Measurements from ENCODE around the gene TMX3.

Gene TMX3

DNA sequence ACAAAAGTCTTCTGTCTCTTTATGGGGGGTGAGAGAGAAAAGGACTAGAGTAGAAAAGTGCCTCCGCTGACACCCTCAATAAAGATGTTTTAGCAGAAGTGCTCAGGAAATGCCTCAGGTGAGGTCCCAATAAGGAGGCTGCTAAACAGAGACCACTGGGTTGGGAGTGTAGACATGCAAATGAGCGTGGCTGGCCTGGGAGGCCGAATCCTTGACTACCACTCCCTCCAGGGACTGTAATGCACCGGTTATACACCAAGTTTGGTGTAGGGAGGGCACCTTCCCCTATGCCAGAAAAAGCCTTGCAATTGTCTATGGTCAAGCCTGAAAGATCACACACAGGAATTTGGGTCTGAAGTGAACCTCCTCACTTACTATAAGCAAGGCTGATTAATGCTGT lies 1.8 kb downstream of the TMX3 start:
- no peak for DNase-seq (ENCODE audit: low read depth in 2 of 2, low spot score in 1 of 2)

DNA sequence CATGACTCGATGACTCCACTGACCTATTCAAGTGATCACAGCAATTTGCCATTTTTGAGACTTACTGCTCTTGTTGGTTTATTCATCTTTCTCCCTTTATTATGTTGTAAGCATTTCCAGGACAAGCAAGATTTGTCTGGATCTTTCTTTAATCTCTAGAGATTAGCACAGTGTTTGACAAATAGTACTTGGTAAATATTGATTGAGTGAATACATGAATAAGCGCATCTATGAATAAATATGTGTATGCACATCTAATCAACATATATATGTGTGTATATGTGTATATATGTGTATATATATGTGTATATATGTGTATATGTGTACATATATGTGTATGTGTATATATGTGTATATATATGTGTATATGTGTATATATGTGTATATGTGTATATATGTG lies 7.3 kb downstream of the TMX3 start:
- DNase-seq (ENCODE audit: low read depth in 2 of 2, low spot score in 1 of 2): no peak

DNA sequence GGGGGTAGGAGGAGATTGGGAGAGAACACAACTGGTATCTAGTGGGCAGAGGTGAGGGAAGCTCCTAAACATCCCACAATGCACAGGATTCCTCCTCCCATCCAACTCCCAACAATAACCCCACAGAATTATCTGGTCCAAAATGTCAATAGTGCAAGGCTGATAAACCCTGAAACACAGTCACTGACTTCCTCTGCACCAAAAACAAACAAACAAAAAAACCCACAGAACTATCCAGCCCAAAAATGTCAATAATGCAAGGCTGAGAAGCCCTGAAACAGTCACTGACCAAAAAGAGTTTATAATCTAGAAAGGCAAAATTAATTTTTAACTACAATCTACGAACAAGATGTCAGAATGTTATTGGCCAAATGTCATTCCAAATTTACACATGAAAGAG lies 9.8 kb downstream of the TMX3 start:
- DNase-seq (ENCODE audit: low read depth in 2 of 2, low spot score in 1 of 2): no peak

DNA sequence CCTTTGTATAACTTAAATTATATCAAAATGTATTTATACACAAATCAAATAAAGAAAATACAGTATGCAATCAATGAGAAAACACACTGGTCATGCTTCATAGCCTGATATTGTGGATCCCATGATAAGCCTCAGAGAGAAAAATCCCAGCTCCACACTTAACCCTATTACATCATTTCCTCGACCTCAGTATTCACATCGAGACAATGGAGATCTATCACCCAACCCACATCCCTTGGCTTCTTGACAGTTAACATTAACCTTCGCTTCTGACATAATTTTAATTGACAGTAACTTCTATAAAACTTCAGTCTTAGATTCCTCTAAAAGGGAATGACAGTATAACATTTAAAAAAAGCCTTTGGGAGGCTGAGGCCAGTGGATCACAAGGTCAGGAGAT lies 11.6 kb downstream of the TMX3 start:
- DNase-seq (ENCODE audit: low read depth in 2 of 2, low spot score in 1 of 2): no peak

DNA sequence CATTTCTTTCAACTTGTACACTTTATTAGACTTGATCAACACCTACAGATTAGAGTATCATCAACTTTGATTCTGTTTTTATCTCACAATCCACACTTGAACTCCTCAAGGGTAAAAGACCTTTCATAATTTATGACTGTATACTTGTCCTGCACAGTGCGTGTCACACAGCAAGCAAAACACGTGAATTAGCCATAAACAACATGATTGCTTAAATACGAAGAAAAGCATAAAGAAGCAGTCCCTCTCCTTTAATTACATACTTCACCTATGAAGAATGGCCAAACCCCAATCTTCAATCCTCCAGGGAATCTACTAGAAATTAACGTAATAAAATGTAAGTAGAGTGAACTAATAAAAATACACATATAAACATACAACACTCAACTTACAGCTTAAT lies 13.6 kb downstream of the TMX3 start:
- no peak for DNase-seq (ENCODE audit: low read depth in 2 of 2, low spot score in 1 of 2)

DNA sequence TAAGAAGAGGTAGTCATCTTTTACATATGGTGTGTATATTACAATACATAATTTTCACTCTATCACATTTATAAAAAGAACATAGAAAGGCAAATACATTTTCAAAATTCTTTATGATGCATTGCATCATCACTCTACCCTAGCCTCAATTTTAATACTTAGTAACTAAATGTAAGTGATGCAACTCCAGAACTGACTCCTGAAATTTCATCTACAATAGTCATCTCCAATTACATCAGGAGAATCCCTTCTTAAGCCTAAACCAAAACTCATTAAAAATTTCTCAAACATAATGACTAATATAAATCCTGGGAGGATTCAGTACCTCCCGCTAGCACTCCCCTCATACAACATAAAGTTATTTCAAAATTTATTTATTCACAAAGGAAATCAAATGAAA lies 15.9 kb downstream of the TMX3 start:
- DNase-seq (ENCODE audit: low read depth in 2 of 2, low spot score in 1 of 2): no peak

DNA sequence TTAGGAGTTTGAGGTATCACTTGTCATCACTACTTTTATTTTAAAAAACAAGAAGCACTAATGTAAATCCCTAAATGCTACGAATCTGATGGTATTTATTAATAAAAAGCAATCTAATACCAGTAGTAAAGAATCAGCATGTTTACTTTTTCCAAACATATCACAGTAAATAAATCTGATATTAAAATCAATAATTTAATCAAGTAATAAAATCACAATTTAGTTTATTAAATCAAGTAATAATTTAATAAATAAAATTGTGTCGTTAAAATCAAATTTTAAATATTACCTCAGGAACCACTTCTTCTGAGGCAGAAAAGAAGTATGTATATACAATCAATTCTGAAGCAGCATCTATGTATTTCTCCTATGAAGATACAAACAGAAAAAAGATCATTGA lies 18.0 kb downstream of the TMX3 start:
- DNase-seq (ENCODE audit: low read depth in 2 of 2, low spot score in 1 of 2): no peak

DNA sequence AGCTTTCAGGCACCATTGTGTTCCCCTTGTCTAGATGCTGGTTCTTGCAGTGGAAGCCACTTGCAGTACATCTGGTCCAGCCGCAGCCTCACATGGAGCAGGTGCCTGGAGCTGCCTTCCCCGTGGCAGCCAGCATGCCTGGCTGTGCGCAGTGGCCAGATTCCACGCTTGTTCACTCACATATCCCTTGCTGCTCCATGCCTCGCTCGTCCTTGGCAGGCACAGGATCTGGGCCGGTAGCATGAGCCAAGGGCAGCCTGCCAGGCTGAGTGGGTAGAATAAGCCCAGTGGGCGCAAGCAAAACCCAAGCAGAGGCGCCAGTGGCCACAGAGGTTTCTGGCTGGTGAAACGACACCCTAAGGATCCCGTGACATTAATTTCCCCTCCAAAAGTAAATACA lies 20.6 kb downstream of the TMX3 start:
- DNase-seq (ENCODE audit: low read depth in 2 of 2, low spot score in 1 of 2): no peak

DNA sequence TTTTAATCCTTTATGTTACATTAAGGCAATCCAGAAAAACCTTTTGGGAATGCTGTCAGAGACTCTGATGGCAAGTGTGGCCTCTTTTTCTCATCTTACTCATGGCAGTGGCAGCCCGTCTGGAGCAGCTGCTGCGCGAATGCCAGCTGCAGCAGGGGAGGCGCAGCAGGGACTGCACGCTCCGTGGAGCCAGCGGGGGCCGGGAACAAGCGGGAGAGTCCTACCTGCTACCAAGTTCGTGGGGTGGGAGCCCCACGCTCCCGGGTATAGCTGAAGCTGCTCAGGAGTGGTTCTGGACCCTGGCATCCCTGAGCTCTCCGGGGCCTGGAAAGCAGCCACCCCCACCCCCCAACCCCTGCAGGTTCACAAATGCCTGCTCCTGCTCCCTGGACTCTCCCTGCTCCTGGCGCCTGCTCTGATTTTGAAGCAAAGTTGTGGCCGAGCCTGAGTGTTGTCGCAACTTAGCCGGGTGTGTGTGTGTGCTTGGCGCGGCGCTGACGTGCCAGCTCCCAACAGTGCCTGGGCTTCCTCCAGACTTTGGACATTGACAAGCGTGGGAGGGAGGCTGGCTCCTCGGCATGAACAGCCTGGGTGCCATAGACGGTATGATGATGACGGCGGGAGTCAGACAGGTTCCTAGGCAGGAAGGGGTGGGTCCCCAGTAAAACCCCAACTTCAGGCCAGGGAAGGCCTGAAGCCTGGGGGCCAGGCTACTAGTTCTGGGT lies 21.7 kb downstream of the TMX3 start:
- DNase-seq (ENCODE audit: low read depth in 2 of 2, low spot score in 1 of 2): no peak

DNA sequence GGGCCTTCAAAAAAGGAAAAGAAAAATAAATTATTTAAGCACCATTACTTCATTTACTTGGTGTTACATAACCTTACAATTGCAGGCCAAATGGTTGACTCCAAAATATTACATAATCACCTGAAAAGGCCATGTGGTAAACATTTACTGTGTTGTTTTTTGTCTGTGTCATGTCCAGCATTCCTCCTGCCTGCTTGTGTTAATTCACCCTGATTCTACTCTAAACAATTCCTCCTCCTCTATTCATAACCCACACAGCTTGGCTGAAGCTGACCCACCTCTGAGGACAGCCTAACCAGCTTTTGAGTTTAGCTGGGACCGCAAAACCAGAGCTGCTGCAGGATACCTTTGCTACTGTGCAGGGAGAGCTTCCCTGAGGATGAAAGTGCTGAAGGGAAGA lies 35.4 kb downstream of the TMX3 start:
- DNase-seq (ENCODE audit: low read depth in 2 of 2, low spot score in 1 of 2): no peak

DNA sequence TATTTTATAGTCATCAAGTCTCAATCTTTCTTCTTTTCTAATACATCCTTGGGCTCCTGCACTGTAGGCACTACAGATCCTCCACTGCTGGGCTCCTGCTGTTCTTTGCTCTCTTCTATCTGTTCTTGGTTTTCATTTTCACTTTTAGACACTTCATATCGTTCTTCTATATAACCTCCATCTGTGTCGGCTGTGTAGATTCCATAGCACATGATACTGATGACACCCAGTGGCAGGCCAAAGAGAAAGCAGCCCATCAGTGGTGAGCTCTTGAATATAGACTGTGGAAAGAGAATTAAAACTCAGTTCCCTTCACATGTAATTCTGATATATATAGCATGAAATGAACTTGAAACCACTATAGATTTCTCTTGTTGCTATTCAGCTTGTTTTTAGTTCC lies 38.0 kb downstream of the TMX3 start:
- DNase-seq (ENCODE audit: low read depth in 2 of 2, low spot score in 1 of 2): no peak

DNA sequence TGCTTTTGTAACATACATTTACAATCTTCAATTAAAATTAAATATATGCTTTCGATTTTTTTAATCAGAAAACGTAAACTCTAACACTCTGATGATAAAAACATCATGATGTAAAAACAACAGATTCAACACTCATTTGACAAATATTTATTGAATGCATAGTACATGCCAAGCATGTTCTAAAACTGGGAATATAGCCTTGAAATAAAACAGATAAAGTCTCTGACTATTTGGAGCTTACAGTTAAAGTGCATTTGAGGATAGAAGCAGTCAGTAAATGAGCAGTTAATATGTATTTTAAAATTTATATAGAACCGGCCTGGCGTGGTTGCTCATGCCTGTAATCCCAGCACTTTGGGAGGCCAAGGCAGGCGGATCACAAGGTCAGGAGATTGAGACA lies 47.8 kb downstream of the TMX3 start:
- no peak for DNase-seq (ENCODE audit: low read depth in 2 of 2, low spot score in 1 of 2)

DNA sequence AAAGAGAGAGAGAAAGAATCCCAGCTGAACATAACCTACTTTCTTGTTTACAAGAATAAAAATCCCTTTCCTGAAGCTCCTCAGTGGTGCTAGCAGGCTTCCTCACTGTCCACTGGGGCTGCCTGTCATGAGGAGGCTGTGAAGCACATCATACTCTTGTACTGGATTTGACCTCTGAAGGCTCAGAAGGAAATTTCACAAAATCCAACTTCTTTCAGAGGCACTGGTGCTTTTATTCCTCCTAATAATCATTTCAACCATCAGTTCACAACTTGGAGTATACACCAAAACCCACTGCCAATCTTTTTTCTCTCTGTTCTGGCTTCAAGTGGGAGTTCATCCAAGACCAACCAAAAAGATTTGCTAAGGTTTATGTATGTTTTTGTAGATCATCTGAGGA lies 48.5 kb downstream of the TMX3 start:
- DNase-seq (ENCODE audit: low read depth in 2 of 2, low spot score in 1 of 2): no peak

DNA sequence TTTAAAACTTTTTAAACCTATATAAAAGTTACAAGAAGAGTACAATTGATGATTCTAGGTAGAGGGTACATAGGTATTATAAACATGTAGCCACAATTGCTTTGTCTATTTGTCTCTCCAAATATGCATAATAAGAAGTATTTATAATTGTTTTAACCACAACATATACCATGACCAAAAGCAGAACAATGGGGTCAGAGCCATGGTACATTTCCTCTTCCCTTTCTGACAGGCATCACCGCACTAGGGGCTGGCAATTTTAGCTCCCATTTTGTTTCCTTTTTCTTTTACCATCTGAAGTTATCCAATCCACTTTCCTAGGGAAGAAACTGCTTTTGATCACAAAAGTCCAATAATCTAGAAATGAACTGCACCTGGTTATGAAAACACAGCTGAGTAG lies 49.3 kb downstream of the TMX3 start:
- no peak for DNase-seq (ENCODE audit: low read depth in 2 of 2, low spot score in 1 of 2)

DNA sequence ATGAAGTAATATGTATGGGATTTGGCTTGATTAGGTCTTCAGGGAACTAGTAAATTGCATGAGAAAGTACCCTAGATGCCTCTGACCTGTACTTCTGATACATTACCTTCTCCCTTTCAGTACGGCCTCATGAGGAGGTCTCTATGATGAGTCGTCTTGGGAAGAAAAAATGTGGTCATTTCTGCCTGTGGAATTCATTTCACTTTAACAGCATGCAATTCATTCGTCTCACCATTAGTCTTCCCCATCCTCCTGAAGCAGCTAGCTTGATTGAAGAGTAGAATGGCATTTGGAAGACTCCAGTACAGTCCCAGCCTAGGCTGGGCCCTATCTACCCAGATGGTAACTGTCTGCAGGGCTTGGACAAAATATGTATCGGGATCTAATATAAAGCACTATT lies 52.2 kb downstream of the TMX3 start:
- DNase-seq (ENCODE audit: low read depth in 2 of 2, low spot score in 1 of 2): no peak

DNA sequence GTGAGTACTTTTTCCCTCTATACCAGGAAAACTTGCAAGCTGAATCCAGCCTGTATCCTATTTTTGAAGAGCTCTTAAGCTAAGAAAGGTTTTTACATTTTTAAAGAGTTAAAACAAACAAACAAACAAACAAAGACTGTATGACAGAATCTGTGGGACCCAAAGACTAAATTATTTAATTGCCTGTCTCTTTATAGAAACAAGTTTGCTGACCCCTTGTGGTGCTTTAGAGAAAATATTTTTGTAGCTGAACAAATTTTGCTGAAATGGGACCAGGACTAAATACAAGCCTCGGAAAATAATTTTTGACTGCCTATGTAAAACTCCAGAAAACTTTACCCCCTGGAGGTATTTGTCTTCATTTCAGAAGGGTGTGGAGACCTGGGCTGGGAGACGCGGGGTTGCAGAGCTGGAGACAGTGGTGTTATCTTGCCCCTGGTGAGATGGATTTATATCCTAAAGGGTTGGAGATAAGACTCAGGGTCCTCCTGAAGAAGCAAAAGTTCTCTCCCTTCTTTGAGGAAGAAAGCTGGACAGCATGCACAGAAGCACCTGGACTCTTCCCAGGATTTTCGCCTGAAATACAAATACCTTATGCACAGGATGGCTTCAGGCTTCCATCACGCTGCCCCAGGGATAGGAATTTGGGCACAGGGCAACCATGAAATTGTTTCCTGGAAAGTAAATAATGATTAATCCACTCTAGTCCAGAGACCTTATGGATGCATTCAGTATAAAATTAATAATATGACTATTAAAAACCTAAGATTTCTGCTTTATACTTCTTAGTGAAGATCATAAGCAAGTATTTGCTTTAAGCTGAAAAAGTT lies 54.3 kb downstream of the TMX3 start:
- DNase-seq (ENCODE audit: low read depth in 2 of 2, low spot score in 1 of 2): no peak

DNA sequence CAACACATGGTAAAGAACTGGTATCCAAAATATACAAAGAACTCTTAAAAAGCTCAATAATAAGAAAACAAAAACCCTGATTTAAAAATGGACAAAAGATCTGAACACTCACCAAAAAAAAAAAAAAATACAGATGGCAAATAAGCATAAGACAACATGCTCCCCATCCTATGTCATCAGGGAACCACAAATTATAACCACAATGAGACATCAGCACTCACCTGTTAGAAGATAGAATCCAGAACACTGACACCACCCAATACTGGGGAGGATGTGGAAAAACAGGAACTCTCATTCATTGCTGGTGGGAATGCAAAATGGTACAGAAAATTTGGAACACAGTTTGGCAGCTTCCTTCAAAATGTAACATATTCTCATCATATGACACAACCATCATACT lies 66.7 kb downstream of the TMX3 start:
- DNase-seq (ENCODE audit: low read depth in 2 of 2, low spot score in 1 of 2): no peak

DNA sequence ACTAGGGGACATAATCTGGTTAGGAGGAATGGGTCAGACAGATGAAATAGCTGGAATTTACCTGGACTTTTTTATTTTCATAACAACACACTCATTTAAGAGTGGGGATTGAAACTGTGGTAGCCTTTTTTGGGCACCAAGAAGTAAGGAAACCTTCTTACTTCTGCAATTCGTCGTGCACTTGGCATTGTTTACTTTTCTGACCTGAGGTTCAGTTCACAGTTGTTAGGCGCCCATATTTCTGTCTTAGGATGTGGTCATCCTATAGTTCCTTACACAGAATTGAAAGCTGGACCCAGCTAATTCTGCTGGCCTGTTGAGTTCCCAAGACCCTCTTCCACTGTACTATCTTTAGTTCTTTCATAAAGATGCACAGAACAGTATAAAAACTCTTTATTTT lies 72.9 kb downstream of the TMX3 start:
- DNase-seq (ENCODE audit: low read depth in 2 of 2, low spot score in 1 of 2): no peak

DNA sequence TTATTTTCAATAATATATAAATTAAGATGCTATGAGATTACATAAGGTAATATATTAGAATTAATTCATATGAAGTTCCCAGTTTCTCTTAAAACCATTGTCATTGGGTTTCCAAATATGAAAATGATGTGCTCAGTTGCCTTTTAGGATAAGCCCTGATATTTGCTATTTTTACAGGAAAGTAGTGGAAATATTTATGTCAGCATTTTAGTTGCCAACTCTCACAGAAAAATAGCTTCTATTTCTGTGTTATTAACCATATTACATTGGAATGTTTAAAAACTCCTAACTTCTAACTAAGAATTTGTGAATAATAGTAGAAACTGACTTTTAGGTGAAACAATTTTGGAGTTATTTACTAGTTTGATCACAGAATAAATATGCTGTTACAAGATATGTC lies 74.0 kb downstream of the TMX3 start:
- DNase-seq (ENCODE audit: low read depth in 2 of 2, low spot score in 1 of 2): no peak

DNA sequence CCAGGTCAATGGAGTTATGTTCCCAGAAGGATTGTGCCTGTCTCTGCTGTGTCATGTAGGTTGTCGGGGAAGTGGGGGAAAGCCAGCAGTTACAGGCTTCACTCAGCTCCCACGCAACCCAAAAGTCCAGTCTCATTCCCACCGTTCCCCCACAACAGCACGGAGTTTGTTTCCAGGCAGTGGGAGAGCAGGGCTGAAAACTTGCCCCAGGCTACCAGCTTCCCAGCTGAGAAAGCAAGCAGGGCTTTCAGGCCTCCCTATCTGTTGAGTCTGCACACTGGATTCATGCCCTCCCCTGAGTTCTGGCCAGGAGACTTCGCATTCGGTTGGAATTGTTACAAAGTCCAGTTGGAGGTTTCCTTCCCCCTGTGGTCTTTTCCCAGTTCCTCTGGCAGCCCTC lies 76.3 kb downstream of the TMX3 start:
- no peak for DNase-seq (ENCODE audit: low read depth in 2 of 2, low spot score in 1 of 2)

DNA sequence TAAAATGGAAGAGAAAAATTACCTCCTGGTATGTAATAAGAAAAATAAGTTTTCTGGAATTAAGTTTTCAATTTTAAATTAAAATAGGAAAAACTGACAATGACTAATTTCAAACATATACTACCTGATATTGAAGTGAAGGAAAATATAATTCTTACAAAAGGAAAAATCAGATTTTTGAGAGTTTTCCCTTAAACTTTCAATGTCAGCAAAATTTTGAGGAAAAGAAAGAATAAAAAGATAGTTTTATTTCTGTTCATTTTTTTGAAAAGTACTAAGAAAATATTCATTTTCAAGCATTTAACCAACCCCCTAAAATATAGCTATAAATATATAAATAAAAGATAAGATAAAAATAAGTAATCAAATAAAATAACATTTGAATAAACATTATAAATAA lies 87.1 kb downstream of the TMX3 start:
- no peak for DNase-seq (ENCODE audit: low read depth in 2 of 2, low spot score in 1 of 2)
